Measurements from ENCODE around the gene SLA2. TPM values are rescaled to one million over a fixed set of nuclear protein-coding genes. Genes with fewer than 3 reads are reported as not detected.

The SLA2 gene
- total RNA-seq, 1 experiment from 2014 or later: not detected

DNA sequence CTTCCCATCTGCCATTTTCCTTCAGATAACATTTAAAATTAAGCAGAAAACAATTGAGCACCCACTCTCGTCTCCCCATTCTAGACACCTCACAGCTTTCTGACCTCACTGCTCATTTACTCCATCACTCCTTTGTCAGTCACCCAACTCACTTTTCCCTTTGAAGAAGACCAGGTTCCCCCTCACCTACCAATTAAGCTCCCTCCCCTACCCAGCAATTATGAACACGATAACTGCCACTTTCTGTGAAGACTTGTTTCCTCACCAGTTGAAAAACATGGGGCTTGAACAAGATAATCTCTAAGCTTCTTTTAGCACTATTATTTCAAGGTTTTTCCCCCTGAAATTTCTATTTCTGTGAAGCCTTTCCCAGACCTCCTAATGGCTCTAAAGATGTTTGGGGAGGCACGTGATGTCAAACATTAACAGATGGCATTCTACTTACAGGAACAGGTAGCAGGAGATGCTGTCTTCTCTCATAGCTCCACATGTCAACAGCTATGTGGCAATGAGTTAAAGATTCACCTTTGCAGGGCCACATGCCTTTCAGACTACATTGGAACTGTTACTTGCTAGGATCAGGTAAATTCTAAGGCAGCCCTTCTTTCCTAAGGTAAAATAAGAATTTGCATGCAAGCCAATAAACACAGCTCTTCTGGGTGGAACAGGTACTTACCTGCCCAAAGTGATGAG is 24.8 kb upstream of the SLA2 start:
- CTCF ChIA-PET: interaction anchor here (0.9 to 1.1 kb wide), 3 partner anchors 46 to 185 kb away, joined by 3 to 5 read pairs (median 3); no protein-coding TSS in a partner anchor

DNA sequence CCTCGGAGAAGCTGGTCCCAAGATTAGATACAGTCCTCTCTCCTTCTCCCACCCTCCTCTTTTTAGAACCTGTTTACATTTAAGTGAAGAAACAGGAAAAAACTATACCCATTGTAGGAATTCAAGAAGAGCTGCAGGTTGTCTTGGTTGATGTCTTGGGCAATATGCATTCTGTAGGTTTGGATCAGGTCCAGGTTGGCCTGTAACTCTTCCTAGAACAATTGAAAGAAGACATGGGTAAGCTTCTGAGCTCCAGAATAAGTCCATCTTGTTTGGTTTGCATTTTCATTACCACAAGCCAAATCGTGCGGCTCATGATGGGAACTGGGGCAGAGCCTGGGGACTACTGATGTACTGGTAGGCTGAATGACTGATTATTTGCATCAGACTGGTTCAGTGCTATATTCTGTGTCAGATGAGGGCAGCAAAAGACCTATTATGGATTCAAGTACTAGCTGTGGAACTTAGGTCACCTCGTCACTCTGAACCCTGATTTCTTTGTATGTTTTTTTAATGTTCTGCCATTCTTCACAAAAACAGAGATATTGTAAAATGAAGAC is 20.3 kb upstream of the SLA2 start:
- intact Hi-C loops (cut with micrococcal nuclease): loop anchor here (1.0 to 10.0 kb wide), 2 partner anchors 221 to 249 kb away; no protein-coding TSS in a partner anchor

More for the DNA sequence above, 24.8 kb upstream of the SLA2 start:
- Mint-ChIP-seq H3K27ac (ENCODE audit: low read depth, unreplicated experiment) (no peak overlapping the region), H3K4me3 (ENCODE audit: unreplicated experiment) (no peak overlapping the region), H3K9me3 (ENCODE audit: unreplicated experiment) (no peaks in the 10 kb centered on the region), H3K4me1 (ENCODE audit: insufficient read depth, unreplicated experiment) (peaks cover 5% of the 10 kb centered on the region), H3K36me3 (ENCODE audit: insufficient read depth, unreplicated experiment) (peaks cover 9% of the 10 kb centered on the region), H3K27me3 (ENCODE audit: insufficient read depth, unreplicated experiment) (no peaks in the 10 kb centered on the region)
- intact Hi-C loops (cut with micrococcal nuclease): no loop called here
- no peak for DNase-seq (ENCODE audit: unreplicated experiment)
- POLR2A ChIA-PET: interaction anchor here (0.8 to 1.5 kb wide), 4 partner anchors 13 to 103 kb away, joined by 3 read pairs; partner anchors contain the start of gene DSN1
- TF ChIP-seq, protein P1, sequence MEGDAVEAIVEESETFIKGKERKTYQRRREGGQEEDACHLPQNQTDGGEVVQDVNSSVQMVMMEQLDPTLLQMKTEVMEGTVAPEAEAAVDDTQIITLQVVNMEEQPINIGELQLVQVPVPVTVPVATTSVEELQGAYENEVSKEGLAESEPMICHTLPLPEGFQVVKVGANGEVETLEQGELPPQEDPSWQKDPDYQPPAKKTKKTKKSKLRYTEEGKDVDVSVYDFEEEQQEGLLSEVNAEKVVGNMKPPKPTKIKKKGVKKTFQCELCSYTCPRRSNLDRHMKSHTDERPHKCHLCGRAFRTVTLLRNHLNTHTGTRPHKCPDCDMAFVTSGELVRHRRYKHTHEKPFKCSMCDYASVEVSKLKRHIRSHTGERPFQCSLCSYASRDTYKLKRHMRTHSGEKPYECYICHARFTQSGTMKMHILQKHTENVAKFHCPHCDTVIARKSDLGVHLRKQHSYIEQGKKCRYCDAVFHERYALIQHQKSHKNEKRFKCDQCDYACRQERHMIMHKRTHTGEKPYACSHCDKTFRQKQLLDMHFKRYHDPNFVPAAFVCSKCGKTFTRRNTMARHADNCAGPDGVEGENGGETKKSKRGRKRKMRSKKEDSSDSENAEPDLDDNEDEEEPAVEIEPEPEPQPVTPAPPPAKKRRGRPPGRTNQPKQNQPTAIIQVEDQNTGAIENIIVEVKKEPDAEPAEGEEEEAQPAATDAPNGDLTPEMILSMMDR (IDR thresholded peaks at IDR 0.05; ENCODE audit: unreplicated experiment): no peak
- BruUV-seq (replicated peaks): no TSS peak

DNA sequence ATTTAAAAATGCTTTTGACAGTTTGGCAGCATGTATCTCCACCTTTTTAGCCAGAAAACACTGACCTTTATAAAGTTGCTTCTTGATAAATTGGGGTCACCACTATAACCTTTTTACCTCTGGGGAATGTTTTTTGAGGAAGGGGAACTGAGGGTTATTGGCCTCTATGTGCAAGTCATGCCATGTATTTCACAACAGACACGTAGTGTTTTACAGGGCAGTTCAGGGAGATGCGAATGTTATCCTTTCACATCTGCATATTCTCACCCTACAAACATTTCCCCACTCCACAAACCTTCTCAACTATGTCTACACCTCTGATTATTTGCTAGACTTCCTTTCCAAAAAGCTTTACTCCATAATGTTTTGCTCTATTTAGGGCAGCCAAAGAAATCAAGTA is 17.0 kb upstream of the SLA2 start:
- no peak for DNase-seq (ENCODE audit: unreplicated experiment)
- no TSS peak for BruUV-seq (replicated peaks)
- ChIA-PET POLR2A (interaction anchor here (0.6 kb wide), 1 partner anchor 36 kb away, joined by 3 read pairs; no protein-coding TSS in a partner anchor), CTCF (no interaction called here)
- TF ChIP-seq, protein P1 (IDR thresholded peaks at IDR 0.05; ENCODE audit: unreplicated experiment): no peak
- intact Hi-C loops (cut with micrococcal nuclease): loop anchor here (10.0 kb wide), 1 partner anchor 252 kb away; no protein-coding TSS in a partner anchor
- Mint-ChIP-seq H3K27ac (ENCODE audit: low read depth, unreplicated experiment) (no peak overlapping the region), H3K4me3 (ENCODE audit: unreplicated experiment) (no peak overlapping the region), H3K9me3 (ENCODE audit: unreplicated experiment) (no peaks in the 10 kb centered on the region), H3K4me1 (ENCODE audit: insufficient read depth, unreplicated experiment) (peaks cover 5% of the 10 kb centered on the region), H3K36me3 (ENCODE audit: insufficient read depth, unreplicated experiment) (peaks cover 14% of the 10 kb centered on the region), H3K27me3 (ENCODE audit: insufficient read depth, unreplicated experiment) (no peaks in the 10 kb centered on the region)

More for the DNA sequence above, 20.3 kb upstream of the SLA2 start:
- Mint-ChIP-seq H3K4me3 (ENCODE audit: unreplicated experiment) (no peak overlapping the region), H3K9me3 (ENCODE audit: unreplicated experiment) (no peaks in the 10 kb centered on the region), H3K27me3 (ENCODE audit: insufficient read depth, unreplicated experiment) (no peaks in the 10 kb centered on the region), H3K4me1 (ENCODE audit: insufficient read depth, unreplicated experiment) (peaks cover 5% of the 10 kb centered on the region), H3K36me3 (ENCODE audit: insufficient read depth, unreplicated experiment) (peaks cover 13% of the 10 kb centered on the region), H3K27ac (ENCODE audit: low read depth, unreplicated experiment) (no peak overlapping the region)
- TF ChIP-seq, protein P1 (IDR thresholded peaks at IDR 0.05; ENCODE audit: unreplicated experiment): peak; percentile 14
- POLR2A ChIA-PET: interaction anchor here (0.6 to 1.7 kb wide), 9 partner anchors 11 to 1785 kb away, joined by 3 to 7 read pairs (median 3); partner anchors contain the start of gene DSN1
- CTCF ChIA-PET: interaction anchor here (0.6 to 2.2 kb wide), 26 partner anchors 11 to 1659 kb away, joined by 3 to 20 read pairs (median 4); partner anchors contain the start of gene NDRG3
- DNase-seq (ENCODE audit: unreplicated experiment): peak; percentile 58
- BruUV-seq (replicated peaks): no TSS peak

DNA sequence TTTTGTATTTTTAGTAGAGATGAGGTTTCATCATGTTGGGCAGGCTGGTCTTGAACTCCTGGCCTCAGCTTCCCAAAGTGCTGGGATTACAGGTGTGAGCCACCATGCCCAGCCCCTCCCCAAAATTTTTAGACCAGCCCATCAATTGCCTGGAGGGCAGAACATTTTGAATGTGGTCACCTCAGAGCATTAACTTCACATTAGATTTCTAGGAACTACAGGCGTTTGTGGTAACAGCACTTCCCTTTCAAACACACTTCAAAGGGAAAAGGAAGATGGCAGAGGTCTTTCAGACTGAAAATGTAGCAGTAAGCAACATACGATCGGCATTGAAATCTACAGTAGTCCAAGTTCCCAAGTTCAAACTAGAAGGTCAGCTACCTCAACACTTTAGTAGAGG is 12.3 kb upstream of the SLA2 start:
- intact Hi-C loops (cut with micrococcal nuclease): no loop called here
- Mint-ChIP-seq H3K4me3 (ENCODE audit: unreplicated experiment) (no peak overlapping the region), H3K27ac (ENCODE audit: low read depth, unreplicated experiment) (no peak overlapping the region), H3K36me3 (ENCODE audit: insufficient read depth, unreplicated experiment) (peaks cover 21% of the 10 kb centered on the region), H3K9me3 (ENCODE audit: unreplicated experiment) (no peaks in the 10 kb centered on the region), H3K27me3 (ENCODE audit: insufficient read depth, unreplicated experiment) (no peaks in the 10 kb centered on the region), H3K4me1 (ENCODE audit: insufficient read depth, unreplicated experiment) (no peaks in the 10 kb centered on the region)
- ChIA-PET POLR2A (interaction anchor here (0.5 to 0.8 kb wide), 2 partner anchors 15 to 1695 kb away, joined by 3 read pairs; no protein-coding TSS in a partner anchor), CTCF (interaction anchor here (0.7 kb wide), 1 partner anchor 11 kb away, joined by 4 read pairs; no protein-coding TSS in a partner anchor)
- no peak for DNase-seq (ENCODE audit: unreplicated experiment)
- TF ChIP-seq, protein P1 (IDR thresholded peaks at IDR 0.05; ENCODE audit: unreplicated experiment): no peak
- no TSS peak for BruUV-seq (replicated peaks)
